Measurements from ENCODE around the gene ABCC4. TPM values are rescaled to one million over a fixed set of nuclear protein-coding genes. Genes with fewer than 3 reads are reported as not detected.

The ABCC4 gene
- total and polyA plus RNA-seq, 9 of the 15 experiments (the other 6 are each of a cell fraction or from before 2014, with no cell fraction given), result 9.4 to 46.1 (median 25.4) TPM

DNA sequence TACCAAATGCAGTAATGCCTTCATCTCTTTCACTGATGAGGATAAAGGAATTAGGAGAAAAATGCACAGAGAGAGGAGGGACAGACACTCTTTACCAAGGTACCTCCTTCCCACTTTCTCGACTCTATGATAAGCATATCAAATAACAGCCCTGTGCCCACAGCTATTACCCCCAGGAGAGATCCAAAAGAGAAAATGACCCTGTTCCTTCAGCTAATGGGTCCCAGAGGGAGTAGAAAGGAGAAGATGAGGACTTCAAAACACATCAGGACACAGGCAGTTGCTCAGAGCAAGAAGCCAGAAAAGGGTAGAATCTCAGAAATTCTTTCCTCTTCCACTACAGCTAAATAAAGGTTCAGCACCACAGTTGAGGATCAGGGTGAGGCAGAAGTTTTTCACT lies 80.6 kb downstream of the ABCC4 start:
- Histone ChIP-seq H4K20me1 (replicated peaks; ENCODE audit: control insufficient read depth, insufficient read depth, low read length) (no peaks in the 10 kb centered on the region), H3K9me3 (replicated peaks; ENCODE audit: control insufficient read depth, insufficient read depth, low read depth, low read length) (no peaks in the 10 kb centered on the region), H2AFZ (ENCODE audit: low read depth, low read length) (no peak overlapping the region), H3K4me1 (replicated peaks in 1 of 2; ENCODE audit: control insufficient read depth in 2 of 2, insufficient read depth in 2 of 2, low read length in 2 of 2) (peaks cover 0 to 5% of the 10 kb centered on the region in 2 experiments; a peak in 1 of 5 replicates), H3K9me1 (ENCODE audit: control insufficient read depth, insufficient read depth, low read length) (no peaks in the 10 kb centered on the region), H3K4me3 (no peak overlapping the region), H3K27ac (ENCODE audit: extremely low read depth, low read depth, low read length) (no peak overlapping the region), H3K27me3 (ENCODE audit: control insufficient read depth in 2 of 2, insufficient read depth in 2 of 2, low read length in 2 of 2) (no peaks in the 10 kb centered on the region), H3K79me2 (ENCODE audit: control insufficient read depth, insufficient read depth, low read length) (peaks cover 20% of the 10 kb centered on the region), H3K4me2 (ENCODE audit: insufficient read depth, low read length) (no peak overlapping the region), H3K9ac (ENCODE audit: insufficient read depth in 1 of 2, low read depth in 2 of 2, low read length in 2 of 2) (no peak overlapping the region), H3K36me3 (ENCODE audit: control insufficient read depth, insufficient read depth, low read length) (peaks cover 18% of the 10 kb centered on the region; the same call in 2 of the 3 replicates)
- intact Hi-C loops (cut with micrococcal nuclease) (no loop called here), in situ Hi-C loops (cut with MboI) (no loop called here)
- WGBS (ENCODE audit: insufficient coverage, low coverage, missing lambda C conversion rate), result 64% methylated on average over 1 of the region's 1 CpG
- POLR2A ChIA-PET, result no interaction called here
- BruUV-seq (replicated peaks), result no TSS peak
- FAIRE-seq (no peak), DNase-seq (ENCODE audit: extremely low read depth in 1 of 4, low spot score in 3 of 4) (no peak), ATAC-seq (no peak)
- CTCF ChIA-PET (ENCODE audit: low intra/inter-chr PET ratio), result no interaction called here
- no peak for TF ChIP-seq MAFG (tag; conservative IDR thresholded peaks at IDR 0.05)
- TF ChIP-seq RBM34 (IDR thresholded peaks at IDR 0.05; ENCODE audit: borderline replicate concordance, insufficient read depth, low read length), result no peak
- TF ChIP-seq, protein P1, sequence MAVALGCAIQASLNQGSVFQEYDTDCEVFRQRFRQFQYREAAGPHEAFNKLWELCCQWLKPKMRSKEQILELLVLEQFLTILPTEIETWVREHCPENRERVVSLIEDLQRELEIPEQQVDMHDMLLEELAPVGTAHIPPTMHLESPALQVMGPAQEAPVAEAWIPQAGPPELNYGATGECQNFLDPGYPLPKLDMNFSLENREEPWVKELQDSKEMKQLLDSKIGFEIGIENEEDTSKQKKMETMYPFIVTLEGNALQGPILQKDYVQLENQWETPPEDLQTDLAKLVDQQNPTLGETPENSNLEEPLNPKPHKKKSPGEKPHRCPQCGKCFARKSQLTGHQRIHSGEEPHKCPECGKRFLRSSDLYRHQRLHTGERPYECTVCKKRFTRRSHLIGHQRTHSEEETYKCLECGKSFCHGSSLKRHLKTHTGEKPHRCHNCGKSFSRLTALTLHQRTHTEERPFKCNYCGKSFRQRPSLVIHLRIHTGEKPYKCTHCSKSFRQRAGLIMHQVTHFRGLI (CRISPR knock-in tag; IDR thresholded peaks at IDR 0.05), result no peak
- no peak for TF ChIP-seq ZNF224 (CRISPR knock-in tag; IDR thresholded peaks at IDR 0.05)
- TF ChIP-seq, protein P2, sequence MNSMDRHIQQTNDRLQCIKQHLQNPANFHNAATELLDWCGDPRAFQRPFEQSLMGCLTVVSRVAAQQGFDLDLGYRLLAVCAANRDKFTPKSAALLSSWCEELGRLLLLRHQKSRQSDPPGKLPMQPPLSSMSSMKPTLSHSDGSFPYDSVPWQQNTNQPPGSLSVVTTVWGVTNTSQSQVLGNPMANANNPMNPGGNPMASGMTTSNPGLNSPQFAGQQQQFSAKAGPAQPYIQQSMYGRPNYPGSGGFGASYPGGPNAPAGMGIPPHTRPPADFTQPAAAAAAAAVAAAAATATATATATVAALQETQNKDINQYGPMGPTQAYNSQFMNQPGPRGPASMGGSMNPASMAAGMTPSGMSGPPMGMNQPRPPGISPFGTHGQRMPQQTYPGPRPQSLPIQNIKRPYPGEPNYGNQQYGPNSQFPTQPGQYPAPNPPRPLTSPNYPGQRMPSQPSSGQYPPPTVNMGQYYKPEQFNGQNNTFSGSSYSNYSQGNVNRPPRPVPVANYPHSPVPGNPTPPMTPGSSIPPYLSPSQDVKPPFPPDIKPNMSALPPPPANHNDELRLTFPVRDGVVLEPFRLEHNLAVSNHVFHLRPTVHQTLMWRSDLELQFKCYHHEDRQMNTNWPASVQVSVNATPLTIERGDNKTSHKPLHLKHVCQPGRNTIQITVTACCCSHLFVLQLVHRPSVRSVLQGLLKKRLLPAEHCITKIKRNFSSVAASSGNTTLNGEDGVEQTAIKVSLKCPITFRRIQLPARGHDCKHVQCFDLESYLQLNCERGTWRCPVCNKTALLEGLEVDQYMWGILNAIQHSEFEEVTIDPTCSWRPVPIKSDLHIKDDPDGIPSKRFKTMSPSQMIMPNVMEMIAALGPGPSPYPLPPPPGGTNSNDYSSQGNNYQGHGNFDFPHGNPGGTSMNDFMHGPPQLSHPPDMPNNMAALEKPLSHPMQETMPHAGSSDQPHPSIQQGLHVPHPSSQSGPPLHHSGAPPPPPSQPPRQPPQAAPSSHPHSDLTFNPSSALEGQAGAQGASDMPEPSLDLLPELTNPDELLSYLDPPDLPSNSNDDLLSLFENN (IDR thresholded peaks at IDR 0.05; ENCODE audit: low read depth in 2 of 2, low read length in 2 of 2), result no peak
- TF ChIP-seq ELF2 (CRISPR knock-in tag; IDR thresholded peaks at IDR 0.05), result no peak
- TF ChIP-seq SRF (CRISPR knock-in tag; IDR thresholded peaks at IDR 0.05), result no peak
- TF ChIP-seq ESRRB (CRISPR knock-in tag; IDR thresholded peaks at IDR 0.05; ENCODE audit: borderline replicate concordance), result no peak
- TF ChIP-seq, protein P3, sequence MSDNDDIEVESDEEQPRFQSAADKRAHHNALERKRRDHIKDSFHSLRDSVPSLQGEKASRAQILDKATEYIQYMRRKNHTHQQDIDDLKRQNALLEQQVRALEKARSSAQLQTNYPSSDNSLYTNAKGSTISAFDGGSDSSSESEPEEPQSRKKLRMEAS (CRISPR knock-in tag; IDR thresholded peaks at IDR 0.05), result no peak
- TF ChIP-seq, protein P4, sequence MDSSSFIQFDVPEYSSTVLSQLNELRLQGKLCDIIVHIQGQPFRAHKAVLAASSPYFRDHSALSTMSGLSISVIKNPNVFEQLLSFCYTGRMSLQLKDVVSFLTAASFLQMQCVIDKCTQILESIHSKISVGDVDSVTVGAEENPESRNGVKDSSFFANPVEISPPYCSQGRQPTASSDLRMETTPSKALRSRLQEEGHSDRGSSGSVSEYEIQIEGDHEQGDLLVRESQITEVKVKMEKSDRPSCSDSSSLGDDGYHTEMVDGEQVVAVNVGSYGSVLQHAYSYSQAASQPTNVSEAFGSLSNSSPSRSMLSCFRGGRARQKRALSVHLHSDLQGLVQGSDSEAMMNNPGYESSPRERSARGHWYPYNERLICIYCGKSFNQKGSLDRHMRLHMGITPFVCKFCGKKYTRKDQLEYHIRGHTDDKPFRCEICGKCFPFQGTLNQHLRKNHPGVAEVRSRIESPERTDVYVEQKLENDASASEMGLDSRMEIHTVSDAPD (CRISPR knock-in tag; IDR thresholded peaks at IDR 0.05), result no peak
- TF ChIP-seq, protein P5, sequence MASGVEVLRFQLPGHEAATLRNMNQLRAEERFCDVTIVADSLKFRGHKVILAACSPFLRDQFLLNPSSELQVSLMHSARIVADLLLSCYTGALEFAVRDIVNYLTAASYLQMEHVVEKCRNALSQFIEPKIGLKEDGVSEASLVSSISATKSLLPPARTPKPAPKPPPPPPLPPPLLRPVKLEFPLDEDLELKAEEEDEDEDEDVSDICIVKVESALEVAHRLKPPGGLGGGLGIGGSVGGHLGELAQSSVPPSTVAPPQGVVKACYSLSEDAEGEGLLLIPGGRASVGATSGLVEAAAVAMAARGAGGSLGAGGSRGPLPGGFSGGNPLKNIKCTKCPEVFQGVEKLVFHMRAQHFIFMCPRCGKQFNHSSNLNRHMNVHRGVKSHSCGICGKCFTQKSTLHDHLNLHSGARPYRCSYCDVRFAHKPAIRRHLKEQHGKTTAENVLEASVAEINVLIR (CRISPR knock-in tag; IDR thresholded peaks at IDR 0.05), result no peak
- no peak for TF ChIP-seq POLR3A (IDR thresholded peaks at IDR 0.05; ENCODE audit: borderline replicate concordance, extremely low read depth, insufficient read depth, insufficient read length)
- no peak for TF ChIP-seq NFIX (CRISPR knock-in tag; IDR thresholded peaks at IDR 0.05; ENCODE audit: low read depth)

Measured in K562 (cell line).